Spleen (tissue), 7 donors: Measurements from ENCODE around the gene RBM42.

ENCODE experiments used
- CTCF ChIP-seq, 11 experiments: fragments of 200-600 bp in 7 of 11; fragments of 450-650 bp in 4 of 11; sonication (generic) in 4 of 11; IDR thresholded peaks in 8 of 11; conservative IDR thresholded peaks in 3 of 11; 1 replicate in 7 of 11; 2 replicates in 4 of 11; pipeline versions ENCODE4 v1.4.0 to v1.8.0; 2016 to 2021; ENCODE audit warnings: antibody characterized with exemption in 11 of 11, inconsistent platforms in 4 of 11, mild to moderate bottlenecking in 1 of 11
- POLR2A ChIP-seq, 3 donors: fragments of 450-650 bp; IDR thresholded peaks; one replicate each; pipeline ENCODE4 v1.5.1; 2017; ENCODE audit warnings: antibody characterized with exemption in 3 of 3, mild to moderate bottlenecking in 1 of 3
- POLR2AphosphoS5 ChIP-seq, 3 donors: sonication (generic); formaldehyde crosslinking; IDR thresholded peaks; one replicate each; pipeline ENCODE4 v1.5.1; 2017; ENCODE audit warnings: antibody characterized with exemption in 3 of 3
- donor health status: DM: no; HTN: no; CAD: no; lungs with moderate emphysema.
- donor health status: DM: no; HTN: no; CAD: no.
- donor health status: DM: no; HTN: no; CAD: no.

GRCh38 chr19:35587321-35587720 is 41.5 kb upstream of the RBM42 start:
- no peak for TF ChIP-seq CTCF (IDR thresholded peaks at IDR 0.05 in 8 of 11, conservative IDR thresholded peaks at IDR 0.05 in 3 of 11)
- TF ChIP-seq POLR2A (IDR thresholded peaks at IDR 0.05) = no peak
- TF ChIP-seq POLR2AphosphoS5 (IDR thresholded peaks at IDR 0.05) = no peak
